K562 (cell line): Measurements from ENCODE around the gene RASSF3. TPM values are rescaled to one million over a fixed set of nuclear protein-coding genes. Genes with fewer than 3 reads are reported as not detected.

Source experiments
- HNRNPUL1 ChIP-seq: fragments of 200-400 bp; formaldehyde crosslinking; IDR thresholded peaks from 2 replicates; pipeline ENCODE4 v1.6.1; 2017; ENCODE audit warnings: low read length
- HOMEZ ChIP-seq: fragments of 250-450 bp; sonication (Bioruptor Pico); IDR thresholded peaks from 2 replicates; pipeline ENCODE4 v1.4.0; 2020; ENCODE audit warnings: mild to moderate bottlenecking, moderate library complexity
- SIX5 ChIP-seq, 2 experiments: IDR thresholded peaks; 2 replicates each; pipeline ENCODE4 v1.6.1; 2011; ENCODE audit warnings: low read length in 2 of 2, borderline replicate concordance in 1 of 2, low read depth in 1 of 2, mild to moderate bottlenecking in 1 of 2, moderate library complexity in 1 of 2; ENCODE audit not compliant: insufficient read depth in 1 of 2
- TBL1XR1 ChIP-seq, 2 experiments: IDR thresholded peaks; 2 replicates each; pipeline ENCODE4 v1.6.1; 2012; ENCODE audit warnings: improper control_type of control experiment in 2 of 2, low read length in 2 of 2, mild to moderate bottlenecking in 1 of 2
- TEAD2 ChIP-seq: fragments of 450-650 bp; IDR thresholded peaks from 2 replicates; pipeline ENCODE4 v1.6.1; 2016; ENCODE audit warnings: missing genetic modification characterization, control low read depth, missing compliant biosample characterization
- ZBTB11 ChIP-seq, 3 experiments: fragments of 200-800 bp in 1 of 3; fragments of 250-450 bp in 1 of 3; fragments of 450-650 bp in 1 of 3; sonication (Bioruptor Pico) in 1 of 3; sonication (Bioruptor generic) in 1 of 3; formaldehyde crosslinking in 1 of 3; IDR thresholded peaks; 2 replicates each; pipeline versions ENCODE4 v1.6.1 to v1.8.0; 2016 to 2022; ENCODE audit warnings: mild to moderate bottlenecking in 2 of 3, missing genetic modification characterization in 2 of 3, missing compliant biosample characterization in 1 of 3, moderate library complexity in 1 of 3
- ZNF407 ChIP-seq: fragments of 450-650 bp; IDR thresholded peaks from 2 replicates; pipeline ENCODE4 v1.6.1; 2016; ENCODE audit warnings: low read depth
- ZNF408 ChIP-seq: fragments of 250-450 bp; sonication (Bioruptor Pico); IDR thresholded peaks from 2 replicates; pipeline ENCODE4 v1.4.0; 2020; ENCODE audit warnings: low read depth, mild to moderate bottlenecking, moderate library complexity
- polyA plus RNA-seq, 8 experiments: library from polyadenylated mRNA; depleted of rRNA in 4 of 8; stranded (reverse) in 5 of 8; unstranded in 3 of 8; fragments of >200 nt; fragmentation: Nextera tagmentation in 2 of 8; fragmentation: Illumina TruSeq in 1 of 8; extraction: Ambion mirVana in 2 of 8; extraction: Trizol in 1 of 8; gene quantifications; 2 replicates each; pipeline versions ENCODE4 v1.2.1 to v1.2.3, GENCODE V29; 2011 to 2014; ENCODE audit warnings: inconsistent platforms in 1 of 8, missing spikeins in 1 of 8
- total RNA-seq, 7 experiments: library from RNA; depleted of rRNA in 6 of 7; stranded (reverse); fragments of >200 nt in 6 of 7; fragmentation: Illumina TruSeq in 2 of 7; extraction: Trizol in 2 of 7; gene quantifications; 2 replicates each; pipeline versions ENCODE4 v1.2.1 to v1.2.3, GENCODE V29; 2011 to 2021; ENCODE audit warnings: low replicate concordance in 1 of 7

The RASSF3 gene
- total and polyA plus RNA-seq, 9 of the 15 experiments (the other 6 are each of a cell fraction or from before 2014, with no cell fraction given), result 3.7 to 39.2 (median 20.2) TPM

GRCh38 chr12:64603183-64603841, 7.0 kb upstream of the RASSF3 start (continued):
- TF ChIP-seq TBL1XR1 (IDR thresholded peaks at IDR 0.05; ENCODE audit: low read length in 2 of 2) (no peak), ZNF408 (CRISPR knock-in tag) (no peak), TEAD2 (tag) (no peak), ZBTB11 (CRISPR knock-in tag; IDR thresholded peaks at IDR 0.05) (no peak), ZNF407 (no peak), HOMEZ (CRISPR knock-in tag) (no peak), SIX5 (IDR thresholded peaks at IDR 0.05; ENCODE audit: borderline replicate concordance in 1 of 2, insufficient read depth in 1 of 2, low read depth in 1 of 2, low read length in 2 of 2) (no peak), HNRNPUL1 (no peak)
